ENCODE results near the gene CCDC27.
"Not testable (repeated sequence)": the region's sequence is repeated elsewhere in the genome, so short reads cannot be mapped to it uniquely, and the experiment has no call there.

CCDC27 gene

DNA sequence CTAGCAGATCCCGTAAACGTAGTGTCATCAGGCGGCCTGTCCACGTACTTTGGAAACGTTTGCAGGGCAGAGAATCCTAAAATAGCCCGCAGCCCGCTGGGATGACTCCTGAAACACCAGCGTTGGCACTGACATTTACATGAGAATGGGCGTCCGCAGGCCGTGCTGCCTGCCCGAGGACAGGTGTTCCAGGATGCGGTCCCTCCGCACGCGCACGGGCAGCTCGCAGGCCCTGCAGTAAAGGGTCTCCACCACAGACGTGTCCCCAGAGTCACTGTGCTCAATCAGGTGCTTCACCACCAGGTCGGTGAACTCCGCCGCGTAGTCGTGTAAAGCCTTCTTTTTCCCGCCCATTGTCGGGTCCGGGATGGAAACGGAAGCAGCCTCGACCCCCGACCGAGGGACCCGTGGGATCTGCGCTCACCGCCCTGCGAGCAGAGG, 5.8 kb upstream of the CCDC27 start:
- TF ChIP-seq, protein P1, sequence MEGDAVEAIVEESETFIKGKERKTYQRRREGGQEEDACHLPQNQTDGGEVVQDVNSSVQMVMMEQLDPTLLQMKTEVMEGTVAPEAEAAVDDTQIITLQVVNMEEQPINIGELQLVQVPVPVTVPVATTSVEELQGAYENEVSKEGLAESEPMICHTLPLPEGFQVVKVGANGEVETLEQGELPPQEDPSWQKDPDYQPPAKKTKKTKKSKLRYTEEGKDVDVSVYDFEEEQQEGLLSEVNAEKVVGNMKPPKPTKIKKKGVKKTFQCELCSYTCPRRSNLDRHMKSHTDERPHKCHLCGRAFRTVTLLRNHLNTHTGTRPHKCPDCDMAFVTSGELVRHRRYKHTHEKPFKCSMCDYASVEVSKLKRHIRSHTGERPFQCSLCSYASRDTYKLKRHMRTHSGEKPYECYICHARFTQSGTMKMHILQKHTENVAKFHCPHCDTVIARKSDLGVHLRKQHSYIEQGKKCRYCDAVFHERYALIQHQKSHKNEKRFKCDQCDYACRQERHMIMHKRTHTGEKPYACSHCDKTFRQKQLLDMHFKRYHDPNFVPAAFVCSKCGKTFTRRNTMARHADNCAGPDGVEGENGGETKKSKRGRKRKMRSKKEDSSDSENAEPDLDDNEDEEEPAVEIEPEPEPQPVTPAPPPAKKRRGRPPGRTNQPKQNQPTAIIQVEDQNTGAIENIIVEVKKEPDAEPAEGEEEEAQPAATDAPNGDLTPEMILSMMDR (conservative IDR thresholded peaks at IDR 0.05; ENCODE audit: low read depth, low read length) = no peak
- peak overlapping the region; percentile 66 for H3K4me3 ChIP-seq (ENCODE audit: low read depth, low read length)
- no peak for DNase-seq (ENCODE audit: low read depth)

DNA sequence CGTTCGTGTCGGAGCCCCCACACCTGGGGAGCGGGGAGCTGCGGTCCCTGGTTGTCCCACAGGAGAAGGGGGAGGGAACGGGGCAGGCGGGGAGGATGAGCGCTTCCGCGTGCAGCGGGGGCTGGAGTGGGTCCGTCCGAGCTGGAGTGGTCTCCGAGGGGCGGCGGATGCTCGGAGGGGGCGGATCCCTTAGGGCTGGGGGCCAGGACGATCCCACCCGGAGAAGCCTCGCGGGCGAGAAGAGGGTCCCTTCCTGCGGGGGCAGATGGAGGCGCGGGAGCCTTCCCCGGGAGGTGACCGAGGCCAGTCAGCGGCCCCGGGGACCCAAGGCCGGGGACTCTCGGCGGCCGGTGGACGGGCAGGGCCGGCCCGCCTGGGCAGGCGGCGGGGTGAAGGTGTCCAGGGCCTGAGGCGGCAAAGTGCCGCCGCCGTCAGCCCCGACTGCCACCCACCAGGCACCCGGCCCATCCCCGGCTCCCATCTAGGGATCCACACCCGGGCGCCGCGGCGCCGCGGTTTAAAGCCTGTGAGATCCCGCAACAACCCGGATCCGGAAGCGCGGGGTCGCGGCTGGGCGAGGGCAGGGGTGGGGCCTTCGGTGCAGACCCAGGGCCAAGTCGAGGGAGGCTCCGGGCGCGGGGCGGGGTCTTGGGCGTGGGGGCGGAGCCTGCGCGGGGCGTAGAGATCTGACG, 5.3 kb upstream of the CCDC27 start:
- TF ChIP-seq, protein P1 (conservative IDR thresholded peaks at IDR 0.05; ENCODE audit: low read depth, low read length) = no peak
- H3K4me3 ChIP-seq (ENCODE audit: low read depth, low read length) = peak overlapping the region; percentile 66
- peak; percentile 63 for DNase-seq (ENCODE audit: low read depth)

DNA sequence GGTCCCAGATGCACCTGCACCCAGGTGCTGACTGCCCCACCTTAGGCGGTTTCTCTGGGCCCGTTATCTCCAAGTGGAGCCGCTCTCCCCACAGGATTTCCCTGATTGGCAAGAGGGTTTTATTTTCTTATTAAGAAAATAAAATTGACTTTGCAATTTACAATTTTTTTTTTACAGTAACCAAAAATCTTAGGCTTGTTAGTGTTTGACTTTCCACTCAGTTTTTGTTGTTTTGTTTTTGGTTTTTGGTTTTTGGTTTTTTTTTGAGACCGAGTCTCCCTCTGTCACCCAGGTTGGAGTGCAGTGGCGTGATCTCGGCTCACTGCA, 4.8 kb upstream of the CCDC27 start:
- TF ChIP-seq, protein P1 (conservative IDR thresholded peaks at IDR 0.05; ENCODE audit: low read depth, low read length) = no peak
- no peak for DNase-seq (ENCODE audit: low read depth)
- H3K4me3 ChIP-seq (ENCODE audit: low read depth, low read length) = peak overlapping the region; percentile 66

DNA sequence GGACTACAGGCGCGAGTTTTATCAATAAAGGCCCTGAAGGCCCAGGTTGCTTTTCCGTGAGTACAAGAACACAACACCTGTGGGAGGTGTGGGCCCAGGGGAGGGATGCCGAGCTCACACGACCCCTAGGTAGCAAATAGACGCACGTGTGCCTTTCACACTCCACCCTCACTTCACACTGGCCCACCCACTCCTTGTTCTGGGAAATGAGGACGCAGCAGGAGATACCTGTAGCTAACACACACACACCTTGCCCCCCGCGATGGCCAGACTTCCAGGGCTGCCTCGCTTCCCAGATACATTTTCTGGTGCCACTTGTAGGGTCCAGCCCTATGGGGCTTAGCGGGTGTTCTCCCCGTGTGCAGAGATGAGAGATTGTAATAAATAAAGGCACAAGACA, 4.3 kb upstream of the CCDC27 start:
- no peak for DNase-seq (ENCODE audit: low read depth)
- H3K4me3 ChIP-seq (ENCODE audit: low read depth, low read length) = no peak overlapping the region
- TF ChIP-seq, protein P1 (conservative IDR thresholded peaks at IDR 0.05; ENCODE audit: low read depth, low read length) = no peak

DNA sequence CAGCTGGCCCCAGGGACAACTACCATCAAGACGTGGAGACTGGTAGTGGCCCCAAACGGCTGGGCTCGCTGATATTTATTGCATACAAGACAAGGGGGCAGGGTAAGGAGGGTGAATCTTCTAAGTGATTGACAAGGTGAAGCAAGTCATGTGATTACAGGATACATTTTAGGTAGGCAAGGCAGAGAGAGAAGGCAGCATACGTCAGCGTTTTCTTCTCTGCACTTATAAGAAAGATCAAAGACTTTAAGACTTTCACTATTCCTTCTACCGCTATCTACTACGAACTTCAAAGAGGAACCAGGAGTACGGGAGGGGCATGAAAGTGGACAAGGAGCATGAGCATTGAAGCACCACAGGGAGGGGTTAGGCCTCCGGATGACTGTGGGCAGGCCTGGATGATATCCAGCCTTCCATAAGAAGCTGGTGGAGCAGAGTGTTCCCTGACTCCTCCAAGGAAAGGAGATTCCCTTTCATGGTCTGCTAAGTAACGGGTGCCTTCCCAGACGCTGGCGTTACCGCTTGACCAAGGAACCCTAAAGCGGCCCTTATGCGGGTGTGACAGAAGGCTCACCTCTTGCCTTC, 3.8 kb upstream of the CCDC27 start:
- not testable (repeated sequence) for H3K4me3 ChIP-seq (ENCODE audit: low read depth, low read length); DNase-seq (ENCODE audit: low read depth)

DNA sequence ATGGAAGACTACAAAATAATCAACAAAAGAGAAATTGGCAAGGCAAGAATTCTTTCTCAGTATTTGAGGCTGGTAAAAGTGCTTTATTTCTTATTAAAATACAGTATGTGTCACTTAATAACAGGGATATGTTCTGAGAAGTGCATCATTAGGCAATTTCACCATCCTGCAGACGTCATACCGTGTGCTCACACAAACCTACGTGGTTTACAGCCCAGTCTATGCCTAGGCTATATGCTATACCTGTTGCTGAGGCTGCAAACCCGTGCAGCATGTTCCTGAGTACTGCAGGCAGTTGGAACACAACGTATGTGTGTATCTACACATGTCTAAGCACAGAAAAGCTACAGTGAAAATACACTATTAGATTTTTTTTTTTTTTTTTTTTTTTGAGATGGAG, 2.7 kb upstream of the CCDC27 start:
- TF ChIP-seq, protein P1 (conservative IDR thresholded peaks at IDR 0.05; ENCODE audit: low read depth, low read length) = no peak
- H3K4me3 ChIP-seq (ENCODE audit: low read depth, low read length) = no peak overlapping the region
- DNase-seq (ENCODE audit: low read depth) = no peak

DNA sequence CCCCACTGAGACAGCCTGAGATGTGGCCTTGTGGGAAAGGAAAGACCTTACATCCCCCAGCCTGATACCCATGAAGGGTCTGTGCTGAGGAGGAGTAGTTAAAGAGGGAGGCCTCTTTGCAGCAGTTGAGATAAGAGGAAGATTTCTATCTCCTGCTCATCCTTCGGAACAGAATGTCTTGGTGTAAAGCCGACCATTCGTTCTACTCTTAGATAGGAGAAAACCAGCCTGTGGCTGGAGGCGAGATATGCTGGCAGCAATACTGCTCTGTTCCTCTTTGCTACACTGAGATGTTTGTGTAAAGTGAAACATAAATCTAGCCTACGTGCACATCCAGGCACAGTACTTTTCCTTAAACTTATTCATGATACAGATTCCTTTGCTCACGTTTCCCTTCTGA, 1.5 kb upstream of the CCDC27 start:
- DNase-seq (ENCODE audit: low read depth) = no peak
- H3K4me3 ChIP-seq (ENCODE audit: low read depth, low read length) = no peak overlapping the region
- TF ChIP-seq, protein P1 (conservative IDR thresholded peaks at IDR 0.05; ENCODE audit: low read depth, low read length) = no peak

Data from choroid plexus epithelial cell (primary cell).